Progenitor cell of endocrine pancreas (in vitro differentiated cells): ENCODE results near the gene KRT2. TPM values are rescaled to one million over a fixed set of nuclear protein-coding genes. Genes with fewer than 3 reads are reported as not detected.

Experiments used
- DNase-seq: peaks from one replicate; pipeline ENCODE4 v3.0.0; 2021; ENCODE audit warnings: low spot score; ENCODE audit not compliant: unreplicated experiment
- H3K27ac Mint-ChIP-seq: 2 replicates; pipeline ENCODE4 v1.8.0; 2021; ENCODE audit warnings: mild to moderate bottlenecking, moderate library complexity, mixed read lengths
- H3K27me3 Mint-ChIP-seq: 2 replicates; pipeline ENCODE4 v1.8.0; 2021; ENCODE audit warnings: mixed read lengths
- H3K36me3 Mint-ChIP-seq: 2 replicates; pipeline ENCODE4 v1.8.0; 2022; ENCODE audit warnings: mixed read lengths; ENCODE audit not compliant: insufficient read depth
- H3K4me1 Mint-ChIP-seq: 2 replicates; pipeline ENCODE4 v1.8.0; 2021; ENCODE audit warnings: low read depth, mixed read lengths
- H3K4me3 Mint-ChIP-seq: 2 replicates; pipeline ENCODE4 v1.8.0; 2021; ENCODE audit warnings: low read depth, mild to moderate bottlenecking, moderate library complexity, mixed read lengths
- H3K9me3 Mint-ChIP-seq: 2 replicates; pipeline ENCODE4 v1.8.0; 2021; ENCODE audit warnings: low read depth, mixed read lengths
- CTCF ChIP-seq: fragments of 200-600 bp; sonication (generic); IDR thresholded peaks from one replicate; pipeline ENCODE4 v1.5.0; 2021; ENCODE audit warnings: antibody characterized with exemption, mild to moderate bottlenecking; ENCODE audit not compliant: unreplicated experiment
- total RNA-seq: library from RNA; stranded (reverse); gene quantifications from 2 replicates; pipeline ENCODE4 v1.2.1, GENCODE V29; 2021

Gene KRT2
- total RNA-seq, 1 donor from 2014 or later = not detected

- Mint-ChIP-seq H3K4me1 (peaks cover 10% of the 10 kb centered on the region), H3K36me3 (no peaks in the 10 kb centered on the region), H3K27me3 (peaks cover 53% of the 10 kb centered on the region), H3K4me3 (no peak overlapping the region), H3K27ac (no peak overlapping the region), H3K9me3 (no peaks in the 10 kb centered on the region)
- no peak for DNase-seq
- TF ChIP-seq CTCF = no peak
Measured at GRCh38 chr12:52697058-52697582, 45.1 kb upstream of the KRT2 start.

GRCh38 chr12:52696588-52696987 is 44.6 kb upstream of the KRT2 start:
- Mint-ChIP-seq H3K4me3 (no peak overlapping the region), H3K27ac (no peak overlapping the region), H3K27me3 (peaks cover 53% of the 10 kb centered on the region), H3K36me3 (no peaks in the 10 kb centered on the region), H3K9me3 (no peaks in the 10 kb centered on the region), H3K4me1 (peaks cover 10% of the 10 kb centered on the region)
- no peak for DNase-seq
- no peak for TF ChIP-seq CTCF

GRCh38 chr12:52695039-52695438 is 43.0 kb upstream of the KRT2 start:
- Mint-ChIP-seq H3K4me1 (peaks cover 16% of the 10 kb centered on the region), H3K27me3 (peaks cover 59% of the 10 kb centered on the region), H3K9me3 (no peaks in the 10 kb centered on the region), H3K27ac (no peak overlapping the region), H3K4me3 (no peak overlapping the region), H3K36me3 (no peaks in the 10 kb centered on the region)
- DNase-seq = no peak
- TF ChIP-seq CTCF = no peak

- no peaks in the 10 kb centered on the region for H3K36me3 Mint-ChIP-seq
- H3K27ac Mint-ChIP-seq = no peak overlapping the region
- peaks cover 13% of the 10 kb centered on the region for H3K4me1 Mint-ChIP-seq
- peaks cover 68% of the 10 kb centered on the region for H3K27me3 Mint-ChIP-seq
- DNase-seq = no peak
- H3K9me3 Mint-ChIP-seq = no peaks in the 10 kb centered on the region
- no peak overlapping the region for H3K4me3 Mint-ChIP-seq
- TF ChIP-seq CTCF = no peak
Measured at GRCh38 chr12:52694151-52694550, 42.1 kb upstream of the KRT2 start.

GRCh38 chr12:52693261-52693660 is 41.2 kb upstream of the KRT2 start:
- H3K4me1 Mint-ChIP-seq = peaks cover 8% of the 10 kb centered on the region
- no peak overlapping the region for H3K4me3 Mint-ChIP-seq
- peaks cover 76% of the 10 kb centered on the region for H3K27me3 Mint-ChIP-seq
- no peak for DNase-seq
- H3K36me3 Mint-ChIP-seq = no peaks in the 10 kb centered on the region
- H3K27ac Mint-ChIP-seq = no peak overlapping the region
- H3K9me3 Mint-ChIP-seq = no peaks in the 10 kb centered on the region
- no peak for TF ChIP-seq CTCF
